Activated CD4-positive, CD25-positive, alpha-beta regulatory T cell treated with anti-CD3 and anti-CD28 coated beads, Interleukin-2, amount 50 U/mL, for 72 hours (primary cell): ENCODE measurements around the gene UNC13C.

Experiments
- DNase-seq: peaks from one replicate; pipeline ENCODE4 v3.0.0; 2021

UNC13C gene

DNA sequence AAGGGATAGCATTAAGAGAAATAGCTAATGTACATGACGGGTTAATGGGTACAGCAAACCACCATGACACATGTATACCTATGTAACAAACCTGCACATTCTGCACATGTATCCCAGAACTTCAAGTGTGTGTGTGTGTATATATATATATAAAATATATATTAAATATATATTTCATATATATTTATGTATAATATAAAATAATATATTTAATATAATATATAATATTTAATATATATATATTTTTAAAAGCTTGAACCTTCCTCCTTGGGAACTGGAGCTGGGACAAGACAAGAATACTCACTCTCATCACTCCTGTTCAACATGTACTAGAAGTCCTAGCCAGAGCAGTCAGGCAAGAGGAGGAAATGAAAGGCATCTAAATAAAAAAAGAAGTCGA, 149.3 kb downstream of the UNC13C start:
- DNase-seq, result no peak

DNA sequence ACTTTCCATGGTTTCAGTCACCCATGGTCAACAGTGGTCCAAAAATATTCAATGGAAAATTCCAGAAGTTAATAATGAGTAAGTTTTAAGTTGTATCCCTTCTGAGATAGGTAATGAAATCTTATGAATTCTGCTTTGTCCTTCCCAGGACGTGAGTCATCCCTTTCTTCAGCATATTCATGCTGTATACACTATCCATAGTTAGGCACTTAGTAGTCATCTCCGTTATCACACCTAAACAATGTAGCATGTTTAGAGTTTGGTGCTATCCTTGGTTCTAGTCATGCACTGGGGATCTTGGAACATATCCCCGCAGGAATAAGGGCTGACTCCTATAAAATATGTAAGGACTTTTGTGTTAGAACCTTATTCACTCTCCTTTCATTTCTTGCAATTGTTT, 153.2 kb downstream of the UNC13C start:
- DNase-seq, result no peak

DNA sequence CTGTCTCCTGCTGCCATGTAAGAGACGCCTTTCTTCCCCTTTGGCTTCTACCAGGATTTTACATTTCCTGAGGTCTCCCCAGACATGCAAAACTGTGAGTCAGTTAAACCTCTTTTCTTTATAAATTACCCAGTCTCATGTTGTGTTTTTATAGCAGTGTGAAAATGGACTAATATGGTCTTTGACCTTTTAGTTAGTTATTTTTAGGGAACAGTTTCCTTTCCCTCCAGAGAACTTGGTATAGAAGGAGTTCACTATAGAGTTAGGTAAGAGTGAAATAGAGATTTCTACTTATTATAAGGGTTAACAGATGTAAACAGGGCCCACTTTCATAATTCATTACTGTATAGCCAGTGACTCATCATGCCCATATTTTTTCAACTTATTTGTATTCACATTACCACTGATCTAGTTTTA, 170.9 kb downstream of the UNC13C start:
- no peak for DNase-seq

DNA sequence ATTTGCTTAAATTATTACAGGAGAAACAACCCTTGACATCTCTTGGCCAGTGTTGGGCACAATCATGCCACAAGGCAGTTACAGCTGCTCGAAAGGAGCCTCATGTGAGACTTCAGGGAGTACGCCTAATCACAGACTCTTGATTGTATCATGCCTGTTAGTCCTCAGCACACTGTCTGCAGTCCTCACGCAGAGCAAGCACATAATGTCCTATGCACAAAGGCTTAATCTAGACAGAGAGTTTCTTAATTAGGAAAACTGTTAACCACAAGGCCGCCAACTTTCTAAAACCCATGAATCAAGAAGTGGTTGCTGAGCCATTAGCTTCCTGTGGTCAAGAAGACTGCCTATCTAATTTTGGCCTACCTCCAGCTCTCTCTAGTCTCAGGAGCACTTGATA, 172.0 kb downstream of the UNC13C start:
- DNase-seq, result no peak

DNA sequence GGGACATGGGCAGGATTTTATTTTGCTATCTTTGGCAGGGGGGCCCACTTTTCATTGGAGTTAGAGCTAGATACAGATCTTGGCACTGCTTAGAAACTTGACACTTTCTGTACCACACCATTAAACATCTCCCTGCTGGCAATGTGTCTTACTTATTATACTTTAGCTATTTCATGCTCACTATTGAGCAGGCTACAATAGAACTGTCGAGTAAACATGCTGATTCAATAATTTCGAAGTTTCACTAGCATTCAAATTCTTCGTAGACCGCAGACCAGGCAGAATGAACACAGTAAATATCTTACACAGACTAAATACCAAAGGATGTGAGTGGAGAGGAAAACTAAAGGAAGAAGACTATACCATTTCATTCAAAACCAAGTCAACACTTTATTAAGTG, 180.8 kb downstream of the UNC13C start:
- DNase-seq, result no peak

DNA sequence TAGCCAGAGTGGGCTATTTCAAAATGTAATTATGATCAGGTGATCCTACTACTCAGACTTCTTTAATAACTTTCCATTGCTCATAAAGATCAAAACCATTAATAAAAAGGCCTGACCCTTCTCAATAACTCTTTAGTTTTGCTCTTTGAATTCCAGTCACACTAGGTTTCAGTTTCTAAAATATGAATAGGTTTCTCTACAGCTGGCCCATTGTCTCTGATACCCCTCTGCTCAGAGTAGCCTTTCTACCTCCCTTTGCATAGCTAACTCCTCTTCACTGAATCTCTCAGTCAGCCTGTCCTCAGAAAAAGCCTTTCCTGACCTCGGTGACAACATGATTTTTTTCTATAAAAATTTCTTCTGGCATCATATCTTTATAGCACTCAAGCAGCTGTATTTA, 209.1 kb downstream of the UNC13C start:
- DNase-seq, result no peak

DNA sequence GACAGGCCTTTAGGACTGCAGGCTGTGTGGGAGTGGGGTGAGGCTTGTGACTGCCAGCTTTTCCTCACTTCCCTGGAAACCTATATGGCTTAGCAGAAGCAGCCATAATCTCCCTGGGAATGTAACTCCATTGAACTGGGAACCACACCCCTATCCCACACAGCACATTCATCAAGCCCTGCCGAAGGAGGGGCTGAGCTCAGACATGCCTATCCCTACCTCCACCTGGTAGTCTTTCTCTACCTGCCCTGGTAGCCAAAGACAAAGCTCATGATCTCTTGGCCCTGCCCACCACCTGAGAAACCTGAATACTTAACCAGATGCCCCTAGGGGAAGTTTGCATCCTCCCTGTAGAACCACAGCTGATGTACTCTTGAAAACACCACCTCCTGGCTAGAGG, 219.8 kb downstream of the UNC13C start:
- no peak for DNase-seq

DNA sequence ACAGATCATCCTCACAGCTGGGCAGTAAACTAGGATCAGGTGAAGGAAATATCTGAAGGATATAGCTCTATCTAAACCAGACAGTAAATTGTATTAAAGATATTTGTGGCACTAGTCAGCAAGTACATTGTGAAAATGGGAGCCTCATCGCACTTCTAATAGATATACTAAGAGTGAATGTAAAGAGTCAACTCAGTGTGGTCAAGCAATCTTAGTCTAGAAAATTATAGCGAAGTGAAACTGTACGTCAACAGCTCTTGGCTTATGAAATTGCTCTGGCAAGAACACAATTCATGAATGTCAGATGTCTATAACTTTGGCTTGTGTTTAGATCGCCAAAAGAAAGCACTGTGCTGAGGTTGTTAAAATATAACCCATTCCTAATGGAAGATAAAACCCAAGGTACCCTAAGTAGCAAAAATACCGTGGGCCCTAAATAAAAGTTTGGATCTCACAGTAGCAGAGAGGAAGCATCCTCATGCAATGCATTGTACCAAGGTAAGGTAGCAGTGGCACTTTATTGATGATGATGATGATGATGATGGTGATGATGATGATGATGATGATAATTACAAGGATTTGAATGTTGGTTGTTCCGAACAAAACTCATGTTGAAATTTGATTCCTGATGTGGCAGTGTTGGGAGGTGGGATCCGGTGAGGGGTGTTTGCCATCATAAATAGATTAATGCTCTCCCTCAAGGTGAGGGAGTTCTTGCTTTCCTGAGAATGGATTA, 228.5 kb downstream of the UNC13C start:
- DNase-seq, result no peak

DNA sequence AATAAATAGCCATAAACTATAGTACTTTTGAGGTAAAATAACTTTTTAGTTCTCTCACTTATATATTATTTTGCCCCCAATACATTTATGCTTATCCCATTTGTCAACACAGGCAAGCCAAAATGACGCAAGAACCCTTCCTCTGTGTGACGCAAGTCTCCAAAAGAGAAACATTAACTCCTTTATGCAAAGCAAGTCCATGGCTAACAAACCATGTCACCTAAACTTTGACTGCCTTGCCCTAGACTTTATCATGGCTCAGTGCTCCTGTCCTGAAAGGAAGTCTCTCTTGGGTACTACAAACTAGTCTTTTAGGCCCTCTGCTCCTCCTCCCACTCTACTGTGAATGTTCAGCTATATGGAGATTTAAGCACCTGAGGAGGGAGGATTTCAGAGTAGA, 230.5 kb downstream of the UNC13C start:
- DNase-seq, result no peak

DNA sequence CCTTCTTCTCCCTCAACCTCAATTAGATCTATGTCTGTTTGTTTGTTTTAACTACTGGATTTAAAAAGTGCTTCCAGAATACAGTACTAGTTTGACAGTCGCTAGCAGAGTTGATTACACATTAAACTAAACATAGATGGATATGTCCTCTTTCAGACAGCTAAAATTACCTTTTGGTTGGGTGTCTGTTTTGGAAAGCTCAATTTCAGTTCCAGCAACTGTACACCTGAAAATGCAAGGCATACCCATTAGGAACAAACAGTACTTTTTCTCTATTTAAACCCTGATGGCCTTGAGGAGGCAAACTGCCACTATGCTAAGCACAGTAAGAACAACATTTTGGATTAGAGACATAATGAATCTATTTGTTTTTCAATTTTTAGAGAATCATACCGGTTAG, 234.4 kb downstream of the UNC13C start:
- no peak for DNase-seq

DNA sequence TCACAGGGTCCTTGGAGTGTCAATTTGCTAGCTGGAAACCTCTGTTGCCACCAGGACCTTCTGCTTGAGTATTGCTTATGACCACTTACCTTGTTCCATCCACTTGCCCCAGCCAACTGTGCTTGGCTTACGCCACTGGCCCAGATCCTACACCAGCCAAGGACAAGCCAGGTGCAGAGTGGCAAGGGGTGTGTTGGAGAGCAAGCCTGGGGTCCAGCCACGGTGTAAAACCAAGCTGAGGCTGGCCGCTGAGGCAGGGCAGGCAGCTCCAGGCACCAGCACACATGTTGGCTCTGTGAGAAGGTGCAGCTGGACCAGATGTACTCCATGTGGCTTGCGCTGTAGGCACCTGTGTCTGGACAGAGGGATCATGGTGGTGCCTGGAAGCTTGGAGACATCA, 248.2 kb downstream of the UNC13C start:
- no peak for DNase-seq

DNA sequence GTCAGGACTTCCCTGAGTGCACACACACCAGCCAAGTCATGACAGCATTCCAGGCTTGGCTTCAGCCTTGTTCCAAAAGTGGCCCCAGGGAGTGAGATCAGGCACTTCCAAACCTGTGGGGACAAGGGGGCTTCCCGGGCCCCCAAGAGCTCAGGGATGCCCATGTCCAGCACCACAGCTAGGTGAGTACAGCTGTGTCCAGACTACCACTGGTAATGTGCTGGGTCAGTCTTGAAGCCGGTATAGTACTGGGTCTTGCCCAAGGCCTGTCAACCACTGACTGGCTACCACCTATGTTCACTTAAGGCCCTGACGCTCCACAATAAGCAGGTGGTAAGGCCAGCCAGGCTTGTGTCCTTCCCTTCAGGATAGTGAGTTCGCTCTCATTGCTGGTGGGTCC, 249.3 kb downstream of the UNC13C start:
- no peak for DNase-seq

DNA sequence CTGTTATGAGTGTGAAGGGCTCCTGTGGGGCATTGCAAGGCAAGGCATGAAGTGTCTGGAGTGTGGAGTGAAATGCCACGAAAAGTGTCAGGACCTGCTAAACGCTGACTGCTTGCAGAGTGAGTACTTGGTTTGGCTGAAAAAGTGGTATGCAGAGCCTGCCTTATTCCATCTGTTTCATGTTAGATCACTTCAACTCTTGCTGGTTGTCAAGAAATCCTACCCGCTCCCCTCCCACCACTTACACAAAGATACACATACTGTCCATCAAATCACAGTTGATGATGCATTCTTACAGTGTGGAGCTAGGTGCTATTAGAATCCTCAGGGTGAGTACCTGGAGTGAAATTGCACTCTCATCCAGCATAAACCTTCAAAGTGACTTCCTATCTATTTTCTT, 272.1 kb downstream of the UNC13C start:
- no peak for DNase-seq

DNA sequence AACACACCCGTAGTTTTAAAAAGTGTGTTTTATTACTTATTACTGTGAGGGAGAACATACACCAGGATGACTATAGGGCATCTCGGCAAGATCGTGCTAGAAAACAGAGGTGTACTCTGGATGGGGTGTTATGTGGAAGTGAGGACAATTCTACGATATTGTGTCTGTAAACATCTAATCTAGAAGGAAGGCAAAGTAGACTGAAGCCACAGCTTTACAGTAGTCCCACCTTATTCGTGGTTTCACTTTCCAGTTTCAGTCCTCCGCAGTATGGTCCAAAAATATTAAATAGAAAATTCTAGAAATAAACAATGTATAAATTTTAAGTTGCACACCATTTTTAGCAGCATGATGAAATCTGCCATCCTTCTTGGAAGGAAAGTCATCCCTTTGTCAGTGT, 277.9 kb downstream of the UNC13C start:
- DNase-seq, result no peak

DNA sequence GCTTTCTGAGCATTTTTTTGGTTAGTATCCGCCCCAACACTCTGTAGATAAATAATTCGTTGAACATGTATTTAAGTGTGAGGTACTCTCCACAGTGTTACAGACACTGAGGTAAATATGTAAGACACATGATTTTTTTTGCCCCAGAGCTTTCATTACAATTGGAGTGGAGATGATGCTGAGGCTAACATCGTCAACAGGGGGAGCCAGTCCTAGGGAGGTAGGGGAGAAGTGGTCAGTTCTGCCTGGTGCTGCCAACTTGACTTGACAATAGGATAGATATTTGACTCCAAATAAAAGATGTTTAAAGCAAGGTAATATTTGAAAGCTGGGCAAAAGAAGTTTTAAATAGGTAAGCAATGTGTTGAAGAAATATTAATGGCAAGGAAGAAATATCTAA, 295.7 kb downstream of the UNC13C start:
- no peak for DNase-seq

DNA sequence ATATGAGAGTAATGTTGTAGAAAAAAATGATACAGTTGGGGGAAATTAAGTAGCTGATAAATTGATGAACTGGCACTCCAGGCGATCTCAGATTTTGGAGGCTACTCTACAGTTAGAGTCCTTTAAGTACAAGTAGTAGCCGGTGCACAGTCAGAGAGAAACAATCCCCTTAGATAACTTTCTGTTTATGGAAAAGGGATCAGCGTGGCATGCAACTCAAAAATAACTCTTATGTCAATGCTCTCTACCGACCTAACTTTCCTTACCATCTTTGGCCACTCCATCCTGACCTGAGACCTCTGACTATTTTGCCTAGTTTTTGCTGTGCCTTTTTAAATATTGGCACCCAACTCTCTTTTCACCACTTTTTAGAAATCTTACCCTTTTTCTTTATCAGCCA, 299.6 kb downstream of the UNC13C start:
- no peak for DNase-seq

DNA sequence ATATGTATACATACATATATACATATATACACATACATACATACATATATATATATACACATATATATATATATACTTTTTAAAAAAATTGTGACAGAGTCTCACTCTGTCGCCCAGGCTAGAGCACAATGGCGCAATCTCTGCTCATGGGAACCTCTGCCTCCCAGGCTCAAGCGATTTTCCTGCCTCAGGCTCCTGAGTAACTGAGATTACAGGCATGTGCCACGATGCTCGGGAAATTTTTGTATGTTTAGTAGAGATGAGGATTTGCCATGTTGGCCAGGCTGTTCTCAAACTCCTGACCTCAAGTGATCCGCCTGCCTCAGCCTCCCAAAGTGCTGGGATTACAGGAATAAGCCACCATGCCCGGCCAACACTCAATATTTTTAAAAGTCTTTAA, 302.5 kb downstream of the UNC13C start:
- DNase-seq, result no peak

DNA sequence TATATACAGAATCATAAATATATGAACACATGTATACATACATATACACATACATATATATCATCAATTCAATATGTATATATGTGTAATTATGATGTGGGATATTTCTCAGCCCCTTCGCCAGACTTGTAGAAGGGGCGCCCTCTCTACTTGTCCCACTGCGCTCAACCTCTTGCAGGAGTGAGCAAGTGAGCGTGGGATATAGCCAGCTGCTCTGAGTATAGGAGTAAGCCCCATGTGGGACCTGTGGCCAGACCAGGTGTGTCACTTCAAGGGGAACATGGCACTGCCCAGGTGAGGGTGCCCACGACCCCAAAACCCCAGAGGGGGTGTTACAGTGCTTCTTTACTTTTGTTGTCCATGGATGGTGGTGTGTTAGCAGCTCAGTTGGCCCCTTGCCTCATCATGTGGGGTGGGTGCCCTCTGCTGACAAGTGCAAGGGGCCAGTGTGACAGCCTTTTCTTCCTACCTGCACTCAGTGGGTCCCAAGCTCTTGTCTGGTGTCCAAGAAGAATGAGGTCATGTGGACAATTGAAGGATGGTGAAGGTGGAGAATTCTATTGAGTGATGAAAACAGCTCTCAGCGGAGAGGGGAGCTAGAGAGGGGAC, 304.1 kb downstream of the UNC13C start:
- no peak for DNase-seq

DNA sequence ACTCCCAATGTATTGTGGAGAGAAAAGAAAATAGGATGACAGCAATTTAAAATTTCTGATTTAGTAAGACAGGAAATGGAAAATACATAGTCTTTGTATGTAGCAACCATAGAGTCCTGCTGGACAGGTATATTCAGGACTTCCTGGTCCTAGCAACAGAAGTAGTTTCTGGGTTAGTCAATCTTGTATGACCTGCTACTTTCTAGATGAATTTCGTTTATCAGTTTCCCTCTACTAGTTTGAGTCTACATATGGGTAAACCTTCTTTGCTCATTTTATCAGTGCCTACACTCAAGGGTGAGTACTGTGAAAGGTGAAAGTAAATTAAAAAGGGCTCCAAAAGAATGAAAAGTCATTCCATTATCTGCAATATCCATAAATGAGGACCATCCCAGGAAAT, 309.8 kb downstream of the UNC13C start:
- no peak for DNase-seq

DNA sequence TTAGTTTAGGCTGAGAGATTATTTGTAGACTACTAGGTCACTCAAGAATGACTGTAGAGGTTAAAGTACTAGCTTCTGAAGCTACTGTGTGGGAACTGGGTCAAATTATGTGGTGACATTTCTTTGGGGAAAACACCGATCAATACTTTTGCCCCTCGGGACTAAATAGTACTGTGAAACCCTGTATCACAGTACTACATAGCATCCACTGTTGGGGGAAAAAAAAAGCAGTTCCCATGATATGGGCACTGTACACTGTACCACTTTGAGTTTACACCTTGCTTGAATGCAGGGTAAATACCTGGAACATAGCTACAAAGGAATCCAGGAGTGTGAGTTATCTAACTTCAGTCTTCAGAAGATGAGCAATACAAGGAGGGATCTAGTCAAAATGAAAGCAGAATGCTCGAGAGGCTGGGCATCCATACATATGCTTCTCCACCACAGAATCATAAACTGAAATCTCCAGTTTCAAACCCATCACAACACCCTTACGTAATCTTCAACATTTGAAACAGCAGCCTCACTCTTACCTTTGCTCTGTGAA, 311.4 kb downstream of the UNC13C start:
- no peak for DNase-seq

DNA sequence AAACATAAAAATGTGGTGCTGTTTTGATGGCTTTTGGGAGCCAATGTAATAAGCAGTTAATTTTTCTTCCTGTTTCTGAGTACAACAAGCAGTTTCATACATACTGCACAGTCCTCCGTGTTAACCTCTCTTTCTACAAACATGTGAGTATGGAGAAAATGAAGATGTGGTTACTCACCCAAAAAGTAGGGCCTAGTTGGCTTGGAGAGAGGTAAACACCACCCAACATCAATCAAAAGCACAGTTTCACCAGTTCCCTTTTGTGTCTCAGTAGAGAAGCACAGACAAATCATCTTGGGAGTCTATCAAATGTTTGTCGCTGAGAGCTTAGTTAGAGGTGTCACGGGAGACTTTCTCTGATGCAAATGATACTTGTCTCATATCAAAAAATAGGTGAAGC, 320.2 kb downstream of the UNC13C start:
- DNase-seq, result no peak

DNA sequence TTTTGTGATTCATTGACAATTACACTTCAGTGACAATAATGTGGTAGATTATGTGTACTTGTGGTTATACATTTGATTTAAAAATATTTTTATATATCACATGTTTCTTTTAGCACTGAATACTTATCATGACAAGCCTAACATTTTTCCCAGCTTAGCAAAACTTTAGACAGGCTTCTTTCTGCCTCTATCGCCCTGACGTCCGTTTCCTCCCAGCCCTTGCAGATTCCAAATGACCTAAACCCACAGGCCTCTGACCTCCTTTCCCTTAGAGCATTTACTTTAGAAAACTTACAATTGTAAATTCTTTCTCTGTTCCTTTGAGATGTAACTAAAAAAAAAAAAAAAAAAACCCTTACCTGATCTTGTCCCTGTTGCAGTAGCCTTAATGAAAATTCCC, 326.1 kb downstream of the UNC13C start:
- no peak for DNase-seq

DNA sequence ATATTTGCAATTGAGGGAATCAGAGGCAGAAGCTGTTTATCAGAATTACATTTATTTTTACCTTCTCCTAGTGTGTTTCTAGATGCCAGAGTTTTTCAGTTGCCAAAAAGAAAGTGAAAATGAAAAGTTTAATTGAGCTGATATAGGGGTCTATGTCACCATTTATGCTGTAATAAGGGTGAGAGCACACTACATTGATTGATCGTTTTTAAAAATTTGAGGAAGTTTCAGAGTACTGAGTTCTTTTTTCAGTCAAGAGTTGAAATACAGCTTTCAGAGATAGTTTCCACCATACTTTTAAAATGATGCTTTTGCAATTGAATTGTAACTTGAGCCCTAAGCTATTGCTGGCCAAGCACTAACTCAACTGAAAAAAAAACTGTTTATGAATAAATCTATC, 326.9 kb downstream of the UNC13C start:
- DNase-seq, result no peak

DNA sequence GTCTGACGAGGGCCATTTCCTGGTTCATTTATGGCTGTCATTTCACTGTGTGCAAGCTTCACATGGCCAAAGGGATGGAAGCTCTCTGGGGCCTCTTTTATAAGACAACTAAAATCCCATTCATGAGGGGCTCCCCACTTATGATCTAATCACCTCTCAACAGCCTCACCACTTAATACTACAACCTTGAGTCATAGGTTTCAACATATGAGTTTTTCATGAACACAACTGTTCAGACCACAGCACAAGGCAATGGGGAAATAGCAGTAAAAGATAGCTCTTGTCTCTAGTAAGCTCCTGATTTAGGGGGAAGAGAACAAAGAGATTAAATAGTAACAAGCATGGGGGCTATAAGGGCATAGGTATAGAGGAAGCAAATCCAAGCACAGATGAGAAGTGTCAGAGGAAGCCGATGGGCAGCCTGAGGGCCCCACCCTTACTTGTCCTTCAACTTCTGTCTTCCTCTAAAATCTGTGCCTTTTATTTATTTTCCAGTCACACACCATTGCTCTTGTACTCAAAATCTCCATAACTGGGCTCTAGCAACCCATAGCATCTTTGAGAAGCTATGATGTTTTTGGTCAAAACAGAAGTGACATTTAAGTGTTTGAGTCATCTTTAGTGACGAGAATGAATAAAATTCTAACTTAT, 329.1 kb downstream of the UNC13C start:
- no peak for DNase-seq
